HG02623 (cell line): ENCODE results near the gene UPF2.
"Not testable (repeated sequence)": the region's sequence is repeated elsewhere in the genome, so short reads cannot be mapped to it uniquely, and the experiment has no call there.

ENCODE experiments used
- ATAC-seq: cut with Tn5 transposase; IDR thresholded peaks from one replicate; pipeline ENCODE4 v1.9.1; 2021; ENCODE audit warnings: moderate library complexity; ENCODE audit not compliant: unreplicated experiment

Gene UPF2

GRCh38 chr10:11975795-11976194 is 66.8 kb downstream of the UPF2 start:
- no peak for ATAC-seq

GRCh38 chr10:11972523-11972922 is 70.1 kb downstream of the UPF2 start:
- not testable (repeated sequence) for ATAC-seq

- ATAC-seq: no peak
These were observed 80.4 kb downstream of the UPF2 start for GRCh38 chr10:11962176-11962575.

GRCh38 chr10:11961771-11962170 is 80.8 kb downstream of the UPF2 start:
- ATAC-seq: no peak

GRCh38 chr10:11959966-11960365 is 82.6 kb downstream of the UPF2 start:
- no peak for ATAC-seq

GRCh38 chr10:11958956-11959355 is 83.7 kb downstream of the UPF2 start:
- ATAC-seq: no peak

GRCh38 chr10:11951695-11952094 is 90.9 kb downstream of the UPF2 start:
- no peak for ATAC-seq

- ATAC-seq: no peak
These were observed 92.1 kb downstream of the UPF2 start for GRCh38 chr10:11950325-11951018.

GRCh38 chr10:11949152-11949551 is 93.5 kb downstream of the UPF2 start:
- ATAC-seq: no peak

GRCh38 chr10:11946652-11947051 is 96.0 kb downstream of the UPF2 start:
- no peak for ATAC-seq

GRCh38 chr10:11936389-11937152 is 106.0 kb downstream of the UPF2 start:
- ATAC-seq: no peak

- ATAC-seq: no peak
These were observed 108.3 kb downstream of the UPF2 start for GRCh38 chr10:11934262-11934661.

- ATAC-seq: no peak
These were observed 108.9 kb downstream of the UPF2 start for GRCh38 chr10:11933577-11934223.

GRCh38 chr10:11931038-11931437 is 111.6 kb downstream of the UPF2 start:
- no peak for ATAC-seq

GRCh38 chr10:11930312-11930978 is 112.2 kb downstream of the UPF2 start:
- ATAC-seq: no peak

GRCh38 chr10:11927746-11928145 is 114.9 kb downstream of the UPF2 start:
- no peak for ATAC-seq

- no peak for ATAC-seq
These were observed 120.7 kb downstream of the UPF2 start for GRCh38 chr10:11921800-11922392.

- no peak for ATAC-seq
These were observed 123.3 kb downstream of the UPF2 start for GRCh38 chr10:11919271-11919670.

GRCh38 chr10:11918384-11918783 is 124.2 kb downstream of the UPF2 start:
- no peak for ATAC-seq

- no peak for ATAC-seq
These were observed 129.4 kb downstream of the UPF2 start for GRCh38 chr10:11913079-11913641.

GRCh38 chr10:11910102-11910501 is 132.5 kb downstream of the UPF2 start:
- no peak for ATAC-seq
